Bronchial epithelial cell (primary cell): ENCODE results near the gene GRIK4. TPM values are rescaled to one million over a fixed set of nuclear protein-coding genes. Genes with fewer than 3 reads are reported as not detected.

Source experiments
- DNase-seq: peaks from one replicate; pipeline ENCODE4 v3.0.0-alpha.2; 2010; ENCODE audit warnings: low read depth
- FAIRE-seq: peaks from 2 replicates; lab custom pipeline; 2011; peaks lifted over from hg19 to GRCh38; lab: Jason Lieb, UNC
- H3K27me3 ChIP-seq: 2 replicates; pipeline ENCODE4 v1.5.1; 2011; ENCODE audit warnings: low read length; ENCODE audit not compliant: control insufficient read depth, insufficient read depth
- H3K36me3 ChIP-seq: 2 replicates; pipeline ENCODE4 v1.5.1; 2011; ENCODE audit warnings: low read length; ENCODE audit not compliant: control insufficient read depth, insufficient read depth
- H3K4me3 ChIP-seq: 2 replicates; pipeline ENCODE4 v1.5.1; 2011; ENCODE audit warnings: mild to moderate bottlenecking, low read depth, low read length, control low read depth
- CTCF ChIP-seq: IDR thresholded peaks from 2 replicates; pipeline ENCODE4 v1.5.1; 2011; ENCODE audit warnings: mild to moderate bottlenecking, moderate library complexity, low read length, control low read depth, inconsistent platforms; ENCODE audit not compliant: insufficient read depth, severe bottlenecking
- total RNA-seq: library from RNA; depleted of rRNA; stranded (reverse); fragments of >200 nt; gene quantifications from 2 replicates; pipeline ENCODE4 v1.2.1, GENCODE V29; 2014

The GRIK4 gene
- total RNA-seq, 1 donor from 2014 or later = not detected

- DNase-seq = no peak
- Histone ChIP-seq H3K36me3 (no peaks in the 10 kb centered on the region), H3K27me3 (no peaks in the 10 kb centered on the region), H3K4me3 (no peak overlapping the region)
- no peak for TF ChIP-seq CTCF
- FAIRE-seq = no peak
Measured at GRCh38 chr11:120545813-120546212, 34.3 kb downstream of the GRIK4 start.

GRCh38 chr11:120546312-120547205 is 35.0 kb downstream of the GRIK4 start:
- TF ChIP-seq CTCF = no peak
- H3K4me3 ChIP-seq = no peak overlapping the region
- DNase-seq (peak; percentile 98), FAIRE-seq (peak; percentile 72)
- no peaks in the 10 kb centered on the region for H3K36me3 ChIP-seq
- no peaks in the 10 kb centered on the region for H3K27me3 ChIP-seq

GRCh38 chr11:120547316-120547715 is 35.8 kb downstream of the GRIK4 start:
- no peaks in the 10 kb centered on the region for H3K27me3 ChIP-seq
- DNase-seq = peak; percentile 2
- FAIRE-seq = no peak
- H3K36me3 ChIP-seq = no peaks in the 10 kb centered on the region
- no peak for TF ChIP-seq CTCF
- H3K4me3 ChIP-seq = no peak overlapping the region

GRCh38 chr11:120547811-120548681 is 36.5 kb downstream of the GRIK4 start:
- TF ChIP-seq CTCF = no peak
- no peak overlapping the region for H3K4me3 ChIP-seq
- H3K27me3 ChIP-seq = no peaks in the 10 kb centered on the region
- FAIRE-seq = peak; percentile 18
- H3K36me3 ChIP-seq = no peaks in the 10 kb centered on the region
- DNase-seq = peak; percentile 81

GRCh38 chr11:120548682-120549209 is 37.2 kb downstream of the GRIK4 start:
- FAIRE-seq = peak; percentile 50
- Histone ChIP-seq H3K36me3 (no peaks in the 10 kb centered on the region), H3K27me3 (no peaks in the 10 kb centered on the region), H3K4me3 (no peak overlapping the region)
- DNase-seq = no peak
- TF ChIP-seq CTCF = no peak
